GM23338 (cell line): ENCODE measurements around the gene DCAF11. TPM values are rescaled to one million over a fixed set of nuclear protein-coding genes. Genes with fewer than 3 reads are reported as not detected.

ENCODE experiments used
- ATAC-seq: fragments of 200-7000 bp; cut with Tn5 transposase; 3 replicates; pipeline ENCODE4 v1.9.1; 2020
- DNase-seq: peaks from one replicate; pipeline ENCODE4 v3.0.0-alpha.2; 2015; ENCODE audit warnings: low spot score
- H2AFZ ChIP-seq: fragments of 200-600 bp; sonication (generic); 2 replicates; pipeline ENCODE4 v1.8.0; 2016; ENCODE audit warnings: antibody characterized with exemption, mild to moderate bottlenecking, moderate library complexity
- H3F3A ChIP-seq: fragments of 200-600 bp; sonication (generic); replicated peaks from 2 replicates; pipeline ENCODE4 v1.8.0; 2017; ENCODE audit warnings: antibody characterized with exemption, mixed run types, low read depth
- H3K27ac ChIP-seq: fragments of 200-600 bp; sonication (generic); 2 replicates; pipeline ENCODE4 v1.6.1; 2016; ENCODE audit warnings: low read depth
- H3K27me3 ChIP-seq: fragments of 200-600 bp; sonication (generic); 2 replicates; pipeline ENCODE4 v1.8.0; 2016; ENCODE audit warnings: mild to moderate bottlenecking, mixed run types, moderate library complexity; ENCODE audit not compliant: insufficient read depth
- H3K36me3 ChIP-seq: fragments of 200-600 bp; sonication (generic); 2 replicates; pipeline ENCODE4 v1.8.0; 2016; ENCODE audit warnings: mild to moderate bottlenecking; ENCODE audit not compliant: insufficient read depth
- H3K4me1 ChIP-seq: fragments of 200-600 bp; sonication (generic); 2 replicates; pipeline ENCODE4 v1.8.0; 2016; ENCODE audit warnings: mild to moderate bottlenecking, moderate library complexity; ENCODE audit not compliant: insufficient read depth
- H3K4me2 ChIP-seq: fragments of 200-600 bp; sonication (generic); 2 replicates; pipeline ENCODE4 v1.7.1; 2017; ENCODE audit warnings: mixed run types
- H3K4me3 ChIP-seq: fragments of 200-600 bp; sonication (generic); 2 replicates; pipeline ENCODE4 v1.6.1; 2016; ENCODE audit warnings: mixed run types
- H3K79me2 ChIP-seq: fragments of 200-600 bp; sonication (generic); replicated peaks from 2 replicates; pipeline ENCODE4 v1.8.0; 2017; ENCODE audit warnings: mild to moderate bottlenecking; ENCODE audit not compliant: insufficient read depth
- H3K9me2 ChIP-seq: fragments of 200-600 bp; sonication (generic); 2 replicates; pipeline ENCODE4 v1.8.0; 2017; ENCODE audit not compliant: insufficient read depth
- H4K20me1 ChIP-seq: fragments of 200-600 bp; sonication (generic); replicated peaks from 2 replicates; pipeline ENCODE4 v1.8.0; 2017; ENCODE audit warnings: mild to moderate bottlenecking; ENCODE audit not compliant: insufficient read depth
- H3K27ac Mint-ChIP-seq: 2 replicates; pipeline ENCODE4 v1.8.0; 2020; ENCODE audit warnings: inconsistent platforms, mild to moderate bottlenecking, moderate library complexity, mixed read lengths
- H3K27me3 Mint-ChIP-seq: 3 replicates; pipeline ENCODE4 v1.8.0; 2022; ENCODE audit warnings: low read depth, mild to moderate bottlenecking, moderate library complexity, mixed read lengths, inconsistent platforms; ENCODE audit not compliant: insufficient read depth, poor library complexity
- H3K36me3 Mint-ChIP-seq: 3 replicates; pipeline ENCODE4 v1.8.0; 2021; ENCODE audit warnings: low read depth, mild to moderate bottlenecking, inconsistent platforms, moderate library complexity, mixed read lengths
- H3K4me1 Mint-ChIP-seq: 3 replicates; pipeline ENCODE4 v1.8.0; 2020; ENCODE audit warnings: mild to moderate bottlenecking, inconsistent platforms, mixed read lengths
- H3K4me3 Mint-ChIP-seq: 3 replicates; pipeline ENCODE4 v1.8.0; 2021; ENCODE audit warnings: moderate library complexity, mild to moderate bottlenecking, inconsistent platforms, mixed read lengths
- H3K9me3 Mint-ChIP-seq: 3 replicates; pipeline ENCODE4 v1.8.0; 2020; ENCODE audit warnings: moderate library complexity, mild to moderate bottlenecking, inconsistent platforms, mixed read lengths
- CREB1 ChIP-seq: fragments of 250-450 bp; sonication (Bioruptor Pico); IDR thresholded peaks from 2 replicates; pipeline ENCODE4 v1.5.0; 2020; ENCODE audit warnings: low read depth, mild to moderate bottlenecking, moderate library complexity
- ETS1 ChIP-seq: IDR thresholded peaks from 2 replicates; pipeline ENCODE4 v1.6.1; 2016; ENCODE audit warnings: antibody characterized with exemption
- EZH2 ChIP-seq: fragments of 200-600 bp; sonication (generic); IDR thresholded peaks from one replicate; pipeline ENCODE4 v1.8.0; 2017; ENCODE audit warnings: antibody characterized with exemption, mild to moderate bottlenecking, low read depth; ENCODE audit not compliant: unreplicated experiment
- EZH2phosphoT487 ChIP-seq: fragments of 200-600 bp; sonication (generic); IDR thresholded peaks from one replicate; pipeline ENCODE4 v1.8.1; 2018; ENCODE audit warnings: antibody characterized with exemption; ENCODE audit not compliant: unreplicated experiment
- JUNB ChIP-seq: IDR thresholded peaks from one replicate; pipeline ENCODE4 v1.6.1; 2016; ENCODE audit warnings: antibody characterized with exemption; ENCODE audit not compliant: unreplicated experiment
- NANOG ChIP-seq: IDR thresholded peaks from 2 replicates; pipeline ENCODE4 v1.6.1; 2016; ENCODE audit warnings: antibody characterized with exemption, borderline replicate concordance
- POLR2AphosphoS5 ChIP-seq: IDR thresholded peaks from 2 replicates; pipeline ENCODE4 v1.6.1; 2016; ENCODE audit warnings: antibody characterized with exemption, low read depth
- STAT1 ChIP-seq: IDR thresholded peaks from one replicate; pipeline ENCODE4 v1.6.1; 2016; ENCODE audit warnings: antibody characterized with exemption; ENCODE audit not compliant: unreplicated experiment
- ZNF114 ChIP-seq: fragments of 250-450 bp; sonication (Bioruptor Pico); IDR thresholded peaks from 2 replicates; pipeline ENCODE4 v1.5.0; 2020; ENCODE audit warnings: mild to moderate bottlenecking, moderate library complexity
- ZNF331 ChIP-seq: fragments of 250-450 bp; sonication (Bioruptor Pico); IDR thresholded peaks from 2 replicates; pipeline ENCODE4 v1.5.0; 2020; ENCODE audit warnings: low read depth, mild to moderate bottlenecking, moderate library complexity
- polyA plus RNA-seq: library from polyadenylated mRNA; unstranded; fragments of >200 nt; fragmentation: Nextera tagmentation; extraction: Ambion mirVana; gene quantifications from 2 replicates; pipeline ENCODE4 v1.2.1, GENCODE V29; 2016
- total RNA-seq: library from RNA; depleted of rRNA; stranded (reverse); fragments of >200 nt; shearing (Covaris generic); gene quantifications from 2 replicates; pipeline ENCODE4 v1.2.3, GENCODE V29; 2014
- TF ChIP-seq, protein P1 (sequence below): fragments of 250-450 bp; sonication (Bioruptor Pico); IDR thresholded peaks from 2 replicates; pipeline ENCODE4 v1.5.0; 2020; ENCODE audit warnings: mild to moderate bottlenecking, moderate library complexity
- TF ChIP-seq, protein P2 (sequence below): IDR thresholded peaks from one replicate; pipeline ENCODE4 v1.6.1; 2018; ENCODE audit warnings: antibody characterized with exemption; ENCODE audit not compliant: unreplicated experiment
- TF ChIP-seq, protein P3 (sequence below), 2 experiments: fragments of 200-600 bp in 1 of 2; sonication (generic) in 1 of 2; conservative IDR thresholded peaks; 2 replicates each; pipeline versions ENCODE4 v1.5.1 to v1.6.1; 2016 to 2017; ENCODE audit warnings: antibody characterized with exemption in 2 of 2, low read depth in 2 of 2, mild to moderate bottlenecking in 2 of 2, moderate library complexity in 1 of 2

Gene DCAF11
- total and polyA plus RNA-seq, 2 experiments from 2014 or later, result 18.6 to 93.2 TPM

DNA sequence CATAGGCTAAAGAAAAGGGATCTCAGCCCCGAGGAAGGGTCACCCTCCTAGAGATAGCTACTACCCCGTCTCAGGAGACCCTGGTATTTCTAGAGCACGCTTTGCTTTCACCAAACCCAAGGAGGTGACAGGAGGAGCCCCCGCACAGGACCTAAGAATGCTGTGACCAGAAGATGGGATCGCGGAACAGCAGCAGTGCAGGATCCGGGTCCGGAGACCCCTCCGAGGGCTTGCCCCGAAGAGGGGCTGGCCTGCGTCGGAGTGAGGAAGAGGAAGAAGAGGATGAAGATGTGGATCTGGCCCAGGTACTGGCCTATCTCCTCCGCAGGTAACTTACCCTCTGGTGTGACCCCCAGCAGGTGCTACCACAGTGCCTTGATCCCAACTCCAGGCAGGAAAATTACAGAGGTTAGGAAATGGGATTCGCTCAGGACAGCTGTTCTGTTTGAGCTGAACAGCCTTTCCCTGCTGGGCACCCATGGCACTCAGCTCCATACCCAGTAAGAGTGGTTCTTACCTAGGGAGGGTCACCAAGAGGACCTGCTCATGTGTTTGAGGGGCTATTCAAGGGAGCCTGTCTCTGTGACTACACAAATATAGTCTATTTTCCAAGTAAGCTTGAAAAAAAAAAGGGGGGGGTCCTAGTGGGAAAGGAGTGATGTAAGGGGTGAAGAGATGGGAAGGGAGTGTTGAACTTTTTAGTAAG is 998 bp downstream of the DCAF11 start:
- Mint-ChIP-seq H3K4me1 (peaks cover 16% of the 10 kb centered on the region), H3K27me3 (peaks cover 23% of the 10 kb centered on the region), H3K9me3 (peaks cover 3% of the 10 kb centered on the region; the same call in 1 of the 3 replicates), H3K4me3 (peak overlapping the region; percentile 93), H3K36me3 (peaks cover 30% of the 10 kb centered on the region), H3K27ac (peak overlapping the region; percentile 91)
- Histone ChIP-seq H3K27me3 (no peaks in the 10 kb centered on the region), H3F3A (peaks cover 6% of the 10 kb centered on the region; the same call in 1 of the 2 replicates), H3K79me2 (peaks cover 11% of the 10 kb centered on the region), H3K4me3 (peak overlapping the region; percentile 77), H3K27ac (no peak overlapping the region), H4K20me1 (no peaks in the 10 kb centered on the region; the same call in none of the 2 replicates), H2AFZ (no peak overlapping the region), H3K4me1 (peaks cover 6% of the 10 kb centered on the region), H3K4me2 (peak overlapping the region; percentile 78), H3K36me3 (peaks cover 16% of the 10 kb centered on the region; the same call in 1 of the 2 replicates), H3K9me2 (no peaks in the 10 kb centered on the region)
- no peak for TF ChIP-seq NANOG
- TF ChIP-seq, protein P1, sequence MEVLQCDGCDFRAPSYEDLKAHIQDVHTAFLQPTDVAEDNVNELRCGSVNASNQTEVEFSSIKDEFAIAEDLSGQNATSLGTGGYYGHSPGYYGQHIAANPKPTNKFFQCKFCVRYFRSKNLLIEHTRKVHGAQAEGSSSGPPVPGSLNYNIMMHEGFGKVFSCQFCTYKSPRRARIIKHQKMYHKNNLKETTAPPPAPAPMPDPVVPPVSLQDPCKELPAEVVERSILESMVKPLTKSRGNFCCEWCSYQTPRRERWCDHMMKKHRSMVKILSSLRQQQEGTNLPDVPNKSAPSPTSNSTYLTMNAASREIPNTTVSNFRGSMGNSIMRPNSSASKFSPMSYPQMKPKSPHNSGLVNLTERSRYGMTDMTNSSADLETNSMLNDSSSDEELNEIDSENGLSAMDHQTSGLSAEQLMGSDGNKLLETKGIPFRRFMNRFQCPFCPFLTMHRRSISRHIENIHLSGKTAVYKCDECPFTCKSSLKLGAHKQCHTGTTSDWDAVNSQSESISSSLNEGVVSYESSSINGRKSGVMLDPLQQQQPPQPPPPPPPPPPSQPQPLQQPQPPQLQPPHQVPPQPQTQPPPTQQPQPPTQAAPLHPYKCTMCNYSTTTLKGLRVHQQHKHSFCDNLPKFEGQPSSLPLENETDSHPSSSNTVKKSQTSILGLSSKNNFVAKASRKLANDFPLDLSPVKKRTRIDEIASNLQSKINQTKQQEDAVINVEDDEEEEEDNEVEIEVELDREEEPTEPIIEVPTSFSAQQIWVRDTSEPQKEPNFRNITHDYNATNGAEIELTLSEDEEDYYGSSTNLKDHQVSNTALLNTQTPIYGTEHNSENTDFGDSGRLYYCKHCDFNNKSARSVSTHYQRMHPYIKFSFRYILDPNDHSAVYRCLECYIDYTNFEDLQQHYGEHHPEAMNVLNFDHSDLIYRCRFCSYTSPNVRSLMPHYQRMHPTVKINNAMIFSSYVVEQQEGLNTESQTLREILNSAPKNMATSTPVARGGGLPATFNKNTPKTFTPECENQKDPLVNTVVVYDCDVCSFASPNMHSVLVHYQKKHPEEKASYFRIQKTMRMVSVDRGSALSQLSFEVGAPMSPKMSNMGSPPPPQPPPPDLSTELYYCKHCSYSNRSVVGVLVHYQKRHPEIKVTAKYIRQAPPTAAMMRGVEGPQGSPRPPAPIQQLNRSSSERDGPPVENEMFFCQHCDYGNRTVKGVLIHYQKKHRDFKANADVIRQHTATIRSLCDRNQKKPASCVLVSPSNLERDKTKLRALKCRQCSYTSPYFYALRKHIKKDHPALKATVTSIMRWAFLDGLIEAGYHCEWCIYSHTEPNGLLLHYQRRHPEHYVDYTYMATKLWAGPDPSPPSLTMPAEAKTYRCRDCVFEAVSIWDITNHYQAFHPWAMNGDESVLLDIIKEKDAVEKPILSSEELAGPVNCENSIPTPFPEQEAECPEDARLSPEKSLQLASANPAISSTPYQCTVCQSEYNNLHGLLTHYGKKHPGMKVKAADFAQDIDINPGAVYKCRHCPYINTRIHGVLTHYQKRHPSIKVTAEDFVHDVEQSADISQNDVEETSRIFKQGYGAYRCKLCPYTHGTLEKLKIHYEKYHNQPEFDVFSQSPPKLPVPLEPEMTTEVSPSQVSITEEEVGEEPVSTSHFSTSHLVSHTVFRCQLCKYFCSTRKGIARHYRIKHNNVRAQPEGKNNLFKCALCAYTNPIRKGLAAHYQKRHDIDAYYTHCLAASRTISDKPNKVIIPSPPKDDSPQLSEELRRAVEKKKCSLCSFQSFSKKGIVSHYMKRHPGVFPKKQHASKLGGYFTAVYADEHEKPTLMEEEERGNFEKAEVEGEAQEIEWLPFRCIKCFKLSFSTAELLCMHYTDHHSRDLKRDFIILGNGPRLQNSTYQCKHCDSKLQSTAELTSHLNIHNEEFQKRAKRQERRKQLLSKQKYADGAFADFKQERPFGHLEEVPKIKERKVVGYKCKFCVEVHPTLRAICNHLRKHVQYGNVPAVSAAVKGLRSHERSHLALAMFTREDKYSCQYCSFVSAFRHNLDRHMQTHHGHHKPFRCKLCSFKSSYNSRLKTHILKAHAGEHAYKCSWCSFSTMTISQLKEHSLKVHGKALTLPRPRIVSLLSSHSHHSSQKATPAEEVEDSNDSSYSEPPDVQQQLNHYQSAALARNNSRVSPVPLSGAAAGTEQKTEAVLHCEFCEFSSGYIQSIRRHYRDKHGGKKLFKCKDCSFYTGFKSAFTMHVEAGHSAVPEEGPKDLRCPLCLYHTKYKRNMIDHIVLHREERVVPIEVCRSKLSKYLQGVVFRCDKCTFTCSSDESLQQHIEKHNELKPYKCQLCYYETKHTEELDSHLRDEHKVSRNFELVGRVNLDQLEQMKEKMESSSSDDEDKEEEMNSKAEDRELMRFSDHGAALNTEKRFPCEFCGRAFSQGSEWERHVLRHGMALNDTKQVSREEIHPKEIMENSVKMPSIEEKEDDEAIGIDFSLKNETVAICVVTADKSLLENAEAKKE, result no peak
- TF ChIP-seq EZH2, result no peak
- TF ChIP-seq ZNF114 (CRISPR knock-in tag), result no peak
- no peak for TF ChIP-seq POLR2AphosphoS5
- TF ChIP-seq, protein P2, sequence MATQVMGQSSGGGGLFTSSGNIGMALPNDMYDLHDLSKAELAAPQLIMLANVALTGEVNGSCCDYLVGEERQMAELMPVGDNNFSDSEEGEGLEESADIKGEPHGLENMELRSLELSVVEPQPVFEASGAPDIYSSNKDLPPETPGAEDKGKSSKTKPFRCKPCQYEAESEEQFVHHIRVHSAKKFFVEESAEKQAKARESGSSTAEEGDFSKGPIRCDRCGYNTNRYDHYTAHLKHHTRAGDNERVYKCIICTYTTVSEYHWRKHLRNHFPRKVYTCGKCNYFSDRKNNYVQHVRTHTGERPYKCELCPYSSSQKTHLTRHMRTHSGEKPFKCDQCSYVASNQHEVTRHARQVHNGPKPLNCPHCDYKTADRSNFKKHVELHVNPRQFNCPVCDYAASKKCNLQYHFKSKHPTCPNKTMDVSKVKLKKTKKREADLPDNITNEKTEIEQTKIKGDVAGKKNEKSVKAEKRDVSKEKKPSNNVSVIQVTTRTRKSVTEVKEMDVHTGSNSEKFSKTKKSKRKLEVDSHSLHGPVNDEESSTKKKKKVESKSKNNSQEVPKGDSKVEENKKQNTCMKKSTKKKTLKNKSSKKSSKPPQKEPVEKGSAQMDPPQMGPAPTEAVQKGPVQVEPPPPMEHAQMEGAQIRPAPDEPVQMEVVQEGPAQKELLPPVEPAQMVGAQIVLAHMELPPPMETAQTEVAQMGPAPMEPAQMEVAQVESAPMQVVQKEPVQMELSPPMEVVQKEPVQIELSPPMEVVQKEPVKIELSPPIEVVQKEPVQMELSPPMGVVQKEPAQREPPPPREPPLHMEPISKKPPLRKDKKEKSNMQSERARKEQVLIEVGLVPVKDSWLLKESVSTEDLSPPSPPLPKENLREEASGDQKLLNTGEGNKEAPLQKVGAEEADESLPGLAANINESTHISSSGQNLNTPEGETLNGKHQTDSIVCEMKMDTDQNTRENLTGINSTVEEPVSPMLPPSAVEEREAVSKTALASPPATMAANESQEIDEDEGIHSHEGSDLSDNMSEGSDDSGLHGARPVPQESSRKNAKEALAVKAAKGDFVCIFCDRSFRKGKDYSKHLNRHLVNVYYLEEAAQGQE, result no peak
- TF ChIP-seq JUNB, result no peak
- no peak for TF ChIP-seq ETS1
- TF ChIP-seq, protein P3, sequence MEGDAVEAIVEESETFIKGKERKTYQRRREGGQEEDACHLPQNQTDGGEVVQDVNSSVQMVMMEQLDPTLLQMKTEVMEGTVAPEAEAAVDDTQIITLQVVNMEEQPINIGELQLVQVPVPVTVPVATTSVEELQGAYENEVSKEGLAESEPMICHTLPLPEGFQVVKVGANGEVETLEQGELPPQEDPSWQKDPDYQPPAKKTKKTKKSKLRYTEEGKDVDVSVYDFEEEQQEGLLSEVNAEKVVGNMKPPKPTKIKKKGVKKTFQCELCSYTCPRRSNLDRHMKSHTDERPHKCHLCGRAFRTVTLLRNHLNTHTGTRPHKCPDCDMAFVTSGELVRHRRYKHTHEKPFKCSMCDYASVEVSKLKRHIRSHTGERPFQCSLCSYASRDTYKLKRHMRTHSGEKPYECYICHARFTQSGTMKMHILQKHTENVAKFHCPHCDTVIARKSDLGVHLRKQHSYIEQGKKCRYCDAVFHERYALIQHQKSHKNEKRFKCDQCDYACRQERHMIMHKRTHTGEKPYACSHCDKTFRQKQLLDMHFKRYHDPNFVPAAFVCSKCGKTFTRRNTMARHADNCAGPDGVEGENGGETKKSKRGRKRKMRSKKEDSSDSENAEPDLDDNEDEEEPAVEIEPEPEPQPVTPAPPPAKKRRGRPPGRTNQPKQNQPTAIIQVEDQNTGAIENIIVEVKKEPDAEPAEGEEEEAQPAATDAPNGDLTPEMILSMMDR (conservative IDR thresholded peaks at IDR 0.05; ENCODE audit: low read depth in 2 of 2), result no peak
- no peak for TF ChIP-seq CREB1 (CRISPR knock-in tag)
- no peak for TF ChIP-seq ZNF331 (CRISPR knock-in tag)
- TF ChIP-seq STAT1, result no peak
- TF ChIP-seq EZH2phosphoT487, result no peak
- DNase-seq (no peak), ATAC-seq (peak; percentile 4)
